ENCODE data around the gene SCAMP3. TPM values are rescaled to one million over a fixed set of nuclear protein-coding genes. Genes with fewer than 3 reads are reported as not detected.
A peak's percentile ranks its signal among the peaks of the same experiment; 100 is the strongest.

Gene SCAMP3
- polyA plus RNA-seq, 1 donor (not counting 4 experiments of a cell fraction or from before 2014, with no cell fraction given): 72.1 TPM

DNA sequence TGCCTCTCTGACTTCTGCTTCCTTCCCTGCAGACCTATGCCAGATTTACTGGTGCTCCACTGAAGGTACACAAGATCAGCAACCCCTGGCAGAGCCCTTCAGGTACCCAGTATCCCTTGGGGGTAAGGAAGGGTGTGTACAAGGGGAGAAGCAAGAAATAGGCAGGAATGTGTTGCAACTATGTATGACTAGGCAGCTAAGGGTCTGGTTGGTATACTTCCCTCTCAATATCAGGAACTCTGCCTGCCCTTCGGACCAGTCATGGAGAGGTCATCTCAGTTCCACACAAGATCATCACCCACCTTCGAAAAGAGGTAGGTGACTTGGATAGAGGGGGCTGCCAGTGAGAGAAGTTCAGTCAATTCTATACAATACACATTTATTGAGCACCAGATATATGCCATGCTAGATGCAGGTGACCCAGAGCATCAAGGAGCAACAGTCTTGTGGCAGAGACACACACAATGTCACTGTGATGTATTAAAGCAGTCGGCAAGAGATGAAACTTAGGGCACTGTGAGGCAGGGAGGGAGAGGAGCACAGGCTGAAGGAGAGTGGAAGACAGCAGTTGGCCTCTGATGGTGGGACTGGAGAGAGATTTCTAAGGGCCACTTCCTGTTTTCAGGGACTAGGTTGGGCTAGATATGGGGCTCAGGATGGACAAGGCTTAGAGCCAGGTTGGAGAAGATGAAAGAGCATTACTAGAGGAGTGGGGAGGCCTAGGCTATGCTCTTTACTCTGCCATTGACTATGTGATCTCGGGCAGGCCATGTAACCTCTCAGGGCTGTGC is 51.7 kb downstream of the SCAMP3 start:
- H3K27ac ChIP-seq (ENCODE audit: control insufficient read depth, insufficient read depth, low read length): peak overlapping the region; percentile 94
- H3K4me2 ChIP-seq (ENCODE audit: control insufficient read depth, extremely low read depth, insufficient read depth, low read depth, low read length): peak overlapping the region; percentile 100
- DNase-seq (ENCODE audit: low read depth, low spot score) (no peak), FAIRE-seq (no peak)
- no peaks in the 10 kb centered on the region for H3K9me1 ChIP-seq (ENCODE audit: control insufficient read depth, extremely low read depth, insufficient read depth, low read length)
- no peak overlapping the region for H2AFZ ChIP-seq (ENCODE audit: control insufficient read depth, low read length)
- peaks cover 22% of the 10 kb centered on the region for H3K4me1 ChIP-seq (ENCODE audit: control insufficient read depth, extremely low read depth, insufficient read depth, low read length)
- dilution Hi-C loops (cut with MboI; ENCODE audit: extremely low pct_ligation_motif_present, low sequenced_read_pairs): no loop called here
- H4K20me1 ChIP-seq (ENCODE audit: control insufficient read depth, extremely low read depth, insufficient read depth, low read length): no peaks in the 10 kb centered on the region
- no peaks in the 10 kb centered on the region for H3K27me3 ChIP-seq (ENCODE audit: control insufficient read depth, extremely low read depth, insufficient read depth, low read length)
- H3K36me3 ChIP-seq (ENCODE audit: control insufficient read depth in 2 of 2, extremely low read depth in 1 of 2, insufficient read depth in 2 of 2, low read length in 2 of 2): peaks cover 2 to 5% of the 10 kb centered on the region in 2 experiments
- peak overlapping the region; percentile 98 for H3K9ac ChIP-seq (ENCODE audit: control insufficient read depth, extremely low read depth, insufficient read depth, low read length)
- TF ChIP-seq CTCF (optimal IDR thresholded peaks at IDR 0.05 in 1 of 3, IDR thresholded peaks at IDR 0.05 in 1 of 3, conservative IDR thresholded peaks at IDR 0.05 in 1 of 3; ENCODE audit: extremely low read depth in 1 of 3, insufficient read depth in 2 of 3, low read length in 3 of 3): no peak
- TF ChIP-seq EZH2 (IDR thresholded peaks at IDR 0.05; ENCODE audit: low read length): no peak
- no peaks in the 10 kb centered on the region for H3K9me3 ChIP-seq (ENCODE audit: control insufficient read depth, low read depth, low read length)
- H3K4me3 ChIP-seq (ENCODE audit: control insufficient read depth in 2 of 3, extremely low read depth in 1 of 3, insufficient read depth in 2 of 3, low read depth in 1 of 3, low read length in 3 of 3): peak overlapping the region in 2 of 3 experiments; percentile 66 to 90
- peaks cover 12% of the 10 kb centered on the region for H3K79me2 ChIP-seq (ENCODE audit: control insufficient read depth, insufficient read depth, low read length)

DNA sequence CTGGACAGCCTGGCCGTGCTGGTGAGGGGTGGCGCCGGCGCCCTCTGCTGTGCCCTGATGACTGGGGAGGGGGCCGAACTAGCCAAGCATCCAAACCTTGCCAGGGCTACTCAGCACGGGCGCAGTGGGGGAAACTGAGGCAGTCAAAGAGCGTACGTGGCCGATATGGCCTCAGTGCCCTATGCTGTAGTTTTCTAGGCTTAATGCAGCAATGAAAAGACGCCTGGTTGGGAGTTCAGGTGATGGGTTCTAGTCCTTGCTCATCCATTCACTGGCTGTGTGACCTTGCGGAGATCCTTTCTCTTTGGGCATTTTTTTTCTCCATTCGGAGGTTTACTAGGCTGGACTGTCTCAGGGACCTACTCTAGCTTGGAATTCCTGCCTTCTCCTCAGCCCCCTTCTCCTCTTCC is 52.8 kb downstream of the SCAMP3 start:
- TF ChIP-seq CTCF (optimal IDR thresholded peaks at IDR 0.05 in 1 of 3, IDR thresholded peaks at IDR 0.05 in 1 of 3, conservative IDR thresholded peaks at IDR 0.05 in 1 of 3; ENCODE audit: extremely low read depth in 1 of 3, insufficient read depth in 2 of 3, low read length in 3 of 3) (no peak), EZH2 (IDR thresholded peaks at IDR 0.05; ENCODE audit: low read length) (no peak)
- FAIRE-seq: no peak
- Histone ChIP-seq H3K27me3 (ENCODE audit: control insufficient read depth, extremely low read depth, insufficient read depth, low read length) (no peaks in the 10 kb centered on the region), H3K36me3 (ENCODE audit: control insufficient read depth in 2 of 2, extremely low read depth in 1 of 2, insufficient read depth in 2 of 2, low read length in 2 of 2) (peaks cover 0 to 5% of the 10 kb centered on the region in 2 experiments), H4K20me1 (ENCODE audit: control insufficient read depth, extremely low read depth, insufficient read depth, low read length) (no peaks in the 10 kb centered on the region), H3K9me1 (ENCODE audit: control insufficient read depth, extremely low read depth, insufficient read depth, low read length) (no peaks in the 10 kb centered on the region), H3K4me3 (ENCODE audit: control insufficient read depth in 2 of 3, extremely low read depth in 1 of 3, insufficient read depth in 2 of 3, low read depth in 1 of 3, low read length in 3 of 3) (peak overlapping the region; percentile 66 to 90 (median 77)), H3K27ac (ENCODE audit: control insufficient read depth, insufficient read depth, low read length) (peak overlapping the region; percentile 94), H3K9ac (ENCODE audit: control insufficient read depth, extremely low read depth, insufficient read depth, low read length) (peak overlapping the region; percentile 98), H3K9me3 (ENCODE audit: control insufficient read depth, low read depth, low read length) (no peaks in the 10 kb centered on the region), H3K79me2 (ENCODE audit: control insufficient read depth, insufficient read depth, low read length) (peaks cover 12% of the 10 kb centered on the region), H3K4me2 (ENCODE audit: control insufficient read depth, extremely low read depth, insufficient read depth, low read depth, low read length) (peak overlapping the region; percentile 100), H3K4me1 (ENCODE audit: control insufficient read depth, extremely low read depth, insufficient read depth, low read length) (peaks cover 22% of the 10 kb centered on the region), H2AFZ (ENCODE audit: control insufficient read depth, low read length) (peak overlapping the region; percentile 86)
- dilution Hi-C loops (cut with MboI; ENCODE audit: extremely low pct_ligation_motif_present, low sequenced_read_pairs): no loop called here
- no peak for DNase-seq (ENCODE audit: low read depth, low spot score)

Measured in keratinocyte (primary cell).